Kidney (tissue), 14 donors: ENCODE results near the gene NAV1. TPM values are rescaled to one million over a fixed set of nuclear protein-coding genes. Genes with fewer than 3 reads are reported as not detected.

Source experiments
- DNase-seq, 5 donors: peaks; one replicate each; pipeline ENCODE4 v3.0.0-alpha.2; 2013 to 2020
- FAIRE-seq: peaks from 2 replicates; lab custom pipeline; 2012; peaks lifted over from hg19 to GRCh38; lab: Jason Lieb, UNC
- H3K27ac ChIP-seq, 2 donors: one replicate each; pipeline ENCODE4 v1.7.0; 2013; ENCODE audit warnings: low read depth in 2 of 2, low read length in 2 of 2, inconsistent platforms in 1 of 2
- H3K27me3 ChIP-seq: one replicate; pipeline ENCODE4 v1.7.1; 2013; ENCODE audit warnings: low read length, inconsistent platforms; ENCODE audit not compliant: control insufficient read depth, insufficient read depth
- H3K36me3 ChIP-seq, 3 donors: one replicate each; pipeline versions ENCODE4 v1.7.0 to v1.7.1; 2013; ENCODE audit warnings: low read length in 3 of 3, control low read depth in 1 of 3, inconsistent platforms in 1 of 3; ENCODE audit not compliant: insufficient read depth in 3 of 3, control insufficient read depth in 2 of 3
- H3K4me1 ChIP-seq, 3 donors: one replicate each; pipeline versions ENCODE4 v1.7.0 to v1.7.1; 2013; ENCODE audit warnings: low read length in 3 of 3, inconsistent platforms in 1 of 3, low read depth in 1 of 3; ENCODE audit not compliant: control insufficient read depth in 2 of 3, insufficient read depth in 2 of 3
- H3K4me3 ChIP-seq, 3 donors: one replicate each; pipeline versions ENCODE4 v1.7.0 to v1.8.1; 2013; ENCODE audit warnings: low read length in 3 of 3, control low read depth in 1 of 3, inconsistent platforms in 1 of 3
- H3K9ac ChIP-seq, 3 donors: one replicate each; pipeline versions ENCODE4 v1.7.0 to v1.7.1; 2013; ENCODE audit warnings: low read length in 3 of 3, control low read depth in 1 of 3, inconsistent platforms in 1 of 3
- H3K9me3 ChIP-seq, 3 donors: one replicate each; pipeline versions ENCODE4 v1.7.0 to v1.7.1; 2013; ENCODE audit warnings: low read length in 3 of 3, control low read depth in 1 of 3, inconsistent platforms in 1 of 3; ENCODE audit not compliant: control insufficient read depth in 2 of 3, insufficient read depth in 1 of 3
- CTCF ChIP-seq: IDR thresholded peaks from 3 replicates; pipeline ENCODE4 v1.5.1; 2012; ENCODE audit warnings: mild to moderate bottlenecking, moderate library complexity, borderline replicate concordance; ENCODE audit not compliant: insufficient read depth; ENCODE audit errors: extremely low read depth
- intact Hi-C: fragments of 100-400 bp; cut with DNase I; formaldehyde crosslinking; loops from one replicate; pipeline ENCODE4 v1.11.1; 2022
- polyA plus RNA-seq: library from polyadenylated mRNA; stranded (reverse); fragments of 350-450 nt; fragmentation: Illumina TruSeq; extraction: RNeasy Lipid Tissue Mini Kit (QIAGEN cat#74804); gene quantifications from one replicate; pipeline ENCODE4 v1.2.3, GENCODE V29; 2014; ENCODE audit warnings: low read depth, low replicate concordance; ENCODE audit not compliant: insufficient read depth
- total RNA-seq: library from RNA; stranded (reverse); fragmentation: NEBNext Ultra II Directional; extraction: Animal tissue kit (Norgen Biotek cat#: 25700); gene quantifications from one replicate; pipeline ENCODE4 v1.2.1, GENCODE V29; 2021
- donor health status: control.
- donor health status: control.
- donor health status: control.
- donor health status: control.
- donor health status: control.
- donor health status: DM: yes; HTN: yes; CAD: no.
- donor health status: Normal renal cell carcinoma (clear cell type).

NAV1 gene
- total and polyA plus RNA-seq, 2 donors from 2014 or later = 1.7 to 23.0 TPM

GRCh38 chr1:201565024-201565730 lies 26.2 kb downstream of the NAV1 start:
- no peak for TF ChIP-seq CTCF
- H3K4me3 ChIP-seq = no peak overlapping the region
- no peaks in the 10 kb centered on the region for H3K9me3 ChIP-seq
- H3K9ac ChIP-seq = no peak overlapping the region
- intact Hi-C loops = loop anchor here (10.0 kb wide), 1 partner anchor 230 kb away; no protein-coding TSS in a partner anchor
- H3K4me1 ChIP-seq = peaks cover 0 to 5% (median 0%) of the 10 kb centered on the region in 3 donors
- FAIRE-seq (no peak), DNase-seq (no peak)
- no peaks in the 10 kb centered on the region for H3K36me3 ChIP-seq
- no peak overlapping the region for H3K27ac ChIP-seq
- H3K27me3 ChIP-seq = no peaks in the 10 kb centered on the region

DNA sequence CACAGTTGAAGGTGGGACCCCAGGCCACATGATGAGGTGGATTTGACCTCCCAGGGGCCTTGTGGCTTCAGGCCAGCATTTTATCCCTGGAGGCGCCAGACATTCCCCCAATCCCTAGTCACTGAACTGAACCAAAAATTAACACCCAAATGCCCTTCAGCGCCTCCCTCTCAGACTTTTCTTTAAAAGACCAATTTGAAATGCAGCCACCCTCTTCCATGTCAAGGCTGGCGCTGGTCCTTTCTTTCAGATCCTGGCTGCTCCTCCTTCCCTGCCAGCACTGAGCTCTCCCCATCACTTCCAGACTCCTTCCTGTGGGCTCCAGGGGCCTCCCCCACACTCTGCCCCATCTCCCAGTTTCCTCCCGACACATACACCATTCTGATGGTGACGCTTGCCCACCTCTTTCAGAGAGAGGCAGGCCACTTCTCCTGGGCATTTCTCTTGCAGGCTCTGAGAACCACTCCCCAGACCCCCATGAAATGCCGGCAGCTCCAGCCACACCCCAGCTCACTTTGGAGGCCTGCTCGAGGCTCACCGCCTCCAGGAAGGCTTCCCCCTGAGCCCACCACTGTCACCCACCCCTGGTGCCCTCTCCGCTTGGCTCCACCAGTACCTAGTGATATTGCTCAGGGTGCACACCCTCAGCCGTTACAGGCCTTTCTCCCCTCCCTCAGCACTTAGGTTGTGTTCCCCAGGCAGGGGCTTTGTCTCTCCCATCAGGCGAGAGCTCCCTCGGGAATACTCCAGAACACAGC lies 27.0 kb downstream of the NAV1 start:
- no peaks in the 10 kb centered on the region for H3K36me3 ChIP-seq
- peaks cover 0 to 5% (median 0%) of the 10 kb centered on the region in 3 donors for H3K4me1 ChIP-seq
- no peak overlapping the region for H3K9ac ChIP-seq
- intact Hi-C loops = loop anchor here (10.0 kb wide), 1 partner anchor 229 kb away; no protein-coding TSS in a partner anchor
- no peaks in the 10 kb centered on the region for H3K27me3 ChIP-seq
- no peaks in the 10 kb centered on the region for H3K9me3 ChIP-seq
- H3K4me3 ChIP-seq = no peak overlapping the region
- DNase-seq (no peak), FAIRE-seq (no peak)
- no peak for TF ChIP-seq CTCF
- H3K27ac ChIP-seq = no peak overlapping the region

DNA sequence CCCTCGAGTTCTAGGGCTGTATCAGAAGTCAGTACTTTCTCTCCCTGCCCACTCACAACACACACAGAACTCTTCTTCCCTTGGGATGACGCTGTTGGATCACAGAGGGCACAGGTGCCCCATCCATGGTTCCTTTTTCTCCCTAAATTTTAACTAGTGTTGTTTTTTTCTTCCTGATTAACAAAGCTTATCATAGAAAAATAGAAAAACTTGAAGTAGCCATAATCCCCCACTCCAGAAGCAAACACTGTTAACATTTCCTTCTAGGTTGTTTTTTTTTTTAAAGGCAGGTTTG lies 27.5 kb downstream of the NAV1 start:
- H3K9me3 ChIP-seq = no peaks in the 10 kb centered on the region
- no peak overlapping the region for H3K9ac ChIP-seq
- DNase-seq (no peak), FAIRE-seq (no peak)
- no peak overlapping the region for H3K4me3 ChIP-seq
- no peaks in the 10 kb centered on the region for H3K27me3 ChIP-seq
- peaks cover 0 to 5% (median 0%) of the 10 kb centered on the region in 3 donors for H3K4me1 ChIP-seq
- no peak for TF ChIP-seq CTCF
- no peak overlapping the region for H3K27ac ChIP-seq
- no peaks in the 10 kb centered on the region for H3K36me3 ChIP-seq
- intact Hi-C loops = loop anchor here (10.0 kb wide), 1 partner anchor 228 kb away; no protein-coding TSS in a partner anchor
